Trophoblast cell (in vitro differentiated cells and primary cell): ENCODE results near the gene MOB3C.
A peak's percentile ranks its signal among the peaks of the same experiment; 100 is the strongest.
"Not testable (repeated sequence)": the region's sequence is repeated elsewhere in the genome, so short reads cannot be mapped to it uniquely, and the experiment has no call there.

Experiments used
- DNase-seq, 2 donors: peaks; one replicate each; pipeline ENCODE4 v3.0.0-alpha.2; 2016
- H2AFZ ChIP-seq: 2 replicates; pipeline ENCODE4 v1.6.1; 2013; ENCODE audit warnings: low read length, moderate library complexity, mild to moderate bottlenecking; ENCODE audit not compliant: insufficient read depth, poor library complexity
- H2AK5ac ChIP-seq: 2 replicates; pipeline ENCODE4 v1.6.1; 2013; ENCODE audit warnings: mild to moderate bottlenecking, low read length
- H2BK120ac ChIP-seq: 2 replicates; pipeline ENCODE4 v1.6.1; 2013; ENCODE audit warnings: low read length, mild to moderate bottlenecking, moderate library complexity; ENCODE audit not compliant: insufficient read depth, poor library complexity
- H2BK12ac ChIP-seq: 2 replicates; pipeline ENCODE4 v1.6.1; 2013; ENCODE audit warnings: mild to moderate bottlenecking, low read length, moderate library complexity
- H2BK5ac ChIP-seq: 2 replicates; pipeline ENCODE4 v1.6.1; 2013; ENCODE audit warnings: low read length, low read depth, moderate library complexity, mild to moderate bottlenecking; ENCODE audit not compliant: poor library complexity
- H3K14ac ChIP-seq: 2 replicates; pipeline ENCODE4 v1.6.1; 2013; ENCODE audit warnings: mild to moderate bottlenecking, low read length
- H3K18ac ChIP-seq: 2 replicates; pipeline ENCODE4 v1.6.1; 2013; ENCODE audit warnings: mild to moderate bottlenecking, low read length
- H3K23ac ChIP-seq: 2 replicates; pipeline ENCODE4 v1.6.1; 2013; ENCODE audit warnings: low read length
- H3K27ac ChIP-seq: 2 replicates; pipeline ENCODE4 v1.5.1; 2013; ENCODE audit warnings: low read depth, mild to moderate bottlenecking, inconsistent platforms, low read length, moderate library complexity
- H3K27me3 ChIP-seq: 2 replicates; pipeline ENCODE4 v1.6.1; 2013; ENCODE audit warnings: inconsistent platforms, mild to moderate bottlenecking, low read length, moderate library complexity; ENCODE audit not compliant: insufficient read depth
- H3K36me3 ChIP-seq, 2 experiments: 1 replicate in 1 of 2; 2 replicates in 1 of 2; pipeline ENCODE4 v1.6.1; 2013; ENCODE audit warnings: low read length in 2 of 2, mild to moderate bottlenecking in 2 of 2, moderate library complexity in 1 of 2; ENCODE audit not compliant: insufficient read depth in 2 of 2, control insufficient read depth in 1 of 2
- H3K4ac ChIP-seq: 2 replicates; pipeline ENCODE4 v1.6.1; 2013; ENCODE audit warnings: low read depth, mild to moderate bottlenecking, low read length, moderate library complexity
- H3K4me1 ChIP-seq, 2 experiments: 1 replicate in 1 of 2; 2 replicates in 1 of 2; pipeline ENCODE4 v1.6.1; 2013; ENCODE audit warnings: low read length in 2 of 2, mild to moderate bottlenecking in 2 of 2, moderate library complexity in 1 of 2; ENCODE audit not compliant: insufficient read depth in 2 of 2, control insufficient read depth in 1 of 2
- H3K4me2 ChIP-seq: 2 replicates; pipeline ENCODE4 v1.6.1; 2013; ENCODE audit warnings: inconsistent platforms, mild to moderate bottlenecking, low read length, moderate library complexity
- H3K4me3 ChIP-seq: 2 replicates; pipeline ENCODE4 v1.5.1; 2013; ENCODE audit warnings: mild to moderate bottlenecking, low read depth, low read length, inconsistent platforms
- H3K79me1 ChIP-seq: one replicate; pipeline ENCODE4 v1.6.1; 2013; ENCODE audit warnings: low read length
- H3K79me2 ChIP-seq: 2 replicates; pipeline ENCODE4 v1.6.1; 2013; ENCODE audit warnings: low read length, mild to moderate bottlenecking; ENCODE audit not compliant: control insufficient read depth, insufficient read depth, poor library complexity
- H3K9ac ChIP-seq: 2 replicates; pipeline ENCODE4 v1.6.1; 2013; ENCODE audit warnings: mild to moderate bottlenecking, low read length
- H3K9me3 ChIP-seq: 2 replicates; pipeline ENCODE4 v1.6.1; 2013; ENCODE audit warnings: low read depth, mild to moderate bottlenecking, control low read depth, inconsistent platforms, low read length; ENCODE audit not compliant: insufficient read depth
- H4K12ac ChIP-seq: 2 replicates; pipeline ENCODE4 v1.6.1; 2013; ENCODE audit warnings: low read depth, mild to moderate bottlenecking, low read length, moderate library complexity
- H4K8ac ChIP-seq: 2 replicates; pipeline ENCODE4 v1.6.1; 2013; ENCODE audit warnings: low read depth, mild to moderate bottlenecking, low read length, moderate library complexity
- H4K91ac ChIP-seq: one replicate; pipeline ENCODE4 v1.6.1; 2013; ENCODE audit warnings: low read depth, mild to moderate bottlenecking, low read length, moderate library complexity
- WGBS: extraction: QIAGEN DNeasy Blood & Tissue Kit; methylation state at CpG from one replicate; pipeline ENCODE4 v1.1.7; 2013; ENCODE audit warnings: missing lambda C conversion rate; ENCODE audit not compliant: insufficient read length, insufficient coverage; ENCODE audit errors: extremely low coverage; 5-methylcytosine and 5-hydroxymethylcytosine counted together

Gene MOB3C

GRCh38 chr1:46651152-46651551 is 34.5 kb upstream of the MOB3C start:
- WGBS: no CpG with 5 or more reads among the region's 3 CpGs
- H2BK120ac ChIP-seq, H3K79me2 ChIP-seq: not testable (repeated sequence)

GRCh38 chr1:46650491-46650890 is 33.9 kb upstream of the MOB3C start:
- WGBS: no CpG with 5 or more reads among the region's 3 CpGs
- no peaks in the 10 kb centered on the region for H3K9me3 ChIP-seq
- H3K27me3 ChIP-seq: no peaks in the 10 kb centered on the region

More at GRCh38 chr1:46651152-46651551, 34.5 kb upstream of the MOB3C start:
- H3K4me3 ChIP-seq, H3K9me3 ChIP-seq, H2BK12ac ChIP-seq, H2AK5ac ChIP-seq, H3K79me1 ChIP-seq, DNase-seq, H3K4ac ChIP-seq, H3K14ac ChIP-seq, H3K27me3 ChIP-seq, H4K91ac ChIP-seq, H3K23ac ChIP-seq, H3K9ac ChIP-seq, H2BK5ac ChIP-seq, H3K4me2 ChIP-seq, H2AFZ ChIP-seq, H4K8ac ChIP-seq, H3K4me1 ChIP-seq, H3K18ac ChIP-seq, H3K36me3 ChIP-seq, H4K12ac ChIP-seq, H3K27ac ChIP-seq: not testable (repeated sequence)

GRCh38 chr1:46649764-46650163 is 33.2 kb upstream of the MOB3C start:
- H4K12ac ChIP-seq: no peak overlapping the region
- H4K91ac ChIP-seq: no peak overlapping the region
- no peak overlapping the region for H3K14ac ChIP-seq
- H3K4me2 ChIP-seq: no peak overlapping the region
- no peak overlapping the region for H2BK120ac ChIP-seq
- H3K23ac ChIP-seq: no peak overlapping the region
- WGBS: no CpG with 5 or more reads among the region's 2 CpGs
- H2AK5ac ChIP-seq: no peak overlapping the region
- H3K18ac ChIP-seq: no peak overlapping the region
- H3K9ac ChIP-seq: no peak overlapping the region
- H3K36me3 ChIP-seq: peaks cover 0 to 8% of the 10 kb centered on the region in 2 experiments
- H3K79me1 ChIP-seq: no peaks in the 10 kb centered on the region
- no peak overlapping the region for H4K8ac ChIP-seq
- H2BK5ac ChIP-seq: no peak overlapping the region
- H3K9me3 ChIP-seq: no peaks in the 10 kb centered on the region
- no peak overlapping the region for H2BK12ac ChIP-seq
- H3K4me1 ChIP-seq: no peaks in the 10 kb centered on the region
- no peaks in the 10 kb centered on the region for H3K79me2 ChIP-seq
- H3K4ac ChIP-seq: no peak overlapping the region
- DNase-seq: no peak
- no peaks in the 10 kb centered on the region for H3K27me3 ChIP-seq
- H3K4me3 ChIP-seq: no peak overlapping the region
- H2AFZ ChIP-seq: no peak overlapping the region
- H3K27ac ChIP-seq: no peak overlapping the region

More at GRCh38 chr1:46650491-46650890, 33.9 kb upstream of the MOB3C start:
- Histone ChIP-seq H2BK120ac (no peak overlapping the region), H2AK5ac (no peak overlapping the region), H3K4me1 (no peaks in the 10 kb centered on the region), H3K4me3 (no peak overlapping the region), H3K14ac (no peak overlapping the region), H3K4me2 (no peak overlapping the region), H3K27ac (no peak overlapping the region), H2AFZ (no peak overlapping the region), H3K79me1 (no peaks in the 10 kb centered on the region), H3K9ac (no peak overlapping the region), H2BK12ac (no peak overlapping the region), H3K4ac (no peak overlapping the region), H3K36me3 (peaks cover 0 to 8% of the 10 kb centered on the region in 2 experiments), H4K12ac (no peak overlapping the region), H3K79me2 (no peaks in the 10 kb centered on the region), H3K18ac (no peak overlapping the region), H2BK5ac (no peak overlapping the region), H3K23ac (no peak overlapping the region), H4K91ac (no peak overlapping the region), H4K8ac (no peak overlapping the region)
- no peak for DNase-seq

- no peak overlapping the region for H3K27ac ChIP-seq
- H3K79me1 ChIP-seq: no peaks in the 10 kb centered on the region
- H4K12ac ChIP-seq: no peak overlapping the region
- H3K4me3 ChIP-seq: no peak overlapping the region
- H3K9ac ChIP-seq: no peak overlapping the region
- no peak overlapping the region for H2BK12ac ChIP-seq
- no peak overlapping the region for H4K8ac ChIP-seq
- H3K9me3 ChIP-seq: no peaks in the 10 kb centered on the region
- no peak overlapping the region for H4K91ac ChIP-seq
- H3K4me2 ChIP-seq: no peak overlapping the region
- H3K4me1 ChIP-seq: no peaks in the 10 kb centered on the region
- no peak overlapping the region for H2AK5ac ChIP-seq
- no peaks in the 10 kb centered on the region for H3K27me3 ChIP-seq
- H3K36me3 ChIP-seq: peaks cover 0 to 8% of the 10 kb centered on the region in 2 experiments
- DNase-seq: peak in 1 of 2 donors; percentile 87
- no peak overlapping the region for H3K4ac ChIP-seq
- H3K14ac ChIP-seq: no peak overlapping the region
- H2BK120ac ChIP-seq: no peak overlapping the region
- WGBS: no CpG with 5 or more reads among the region's 3 CpGs
- H2AFZ ChIP-seq: no peak overlapping the region
- H3K23ac ChIP-seq: no peak overlapping the region
- H2BK5ac ChIP-seq: no peak overlapping the region
- H3K18ac ChIP-seq: no peak overlapping the region
- no peaks in the 10 kb centered on the region for H3K79me2 ChIP-seq
These were observed 31.0 kb upstream of the MOB3C start for GRCh38 chr1:46647611-46648010.
